Nasal cavity respiratory epithelium epithelial cell of viscerocranial mucosa (primary cell): ENCODE results near the gene MAP6. TPM values are rescaled to one million over a fixed set of nuclear protein-coding genes. Genes with fewer than 3 reads are reported as not detected.

Experiments used
- total RNA-seq: library from RNA; depleted of rRNA; stranded (reverse); fragments of >200 nt; gene quantifications from 2 replicates; pipeline ENCODE4 v1.2.3, GENCODE V29; 2014

MAP6 gene
- under 0.01 and 0.50 TPM in 2 replicates for total RNA-seq

DNA sequence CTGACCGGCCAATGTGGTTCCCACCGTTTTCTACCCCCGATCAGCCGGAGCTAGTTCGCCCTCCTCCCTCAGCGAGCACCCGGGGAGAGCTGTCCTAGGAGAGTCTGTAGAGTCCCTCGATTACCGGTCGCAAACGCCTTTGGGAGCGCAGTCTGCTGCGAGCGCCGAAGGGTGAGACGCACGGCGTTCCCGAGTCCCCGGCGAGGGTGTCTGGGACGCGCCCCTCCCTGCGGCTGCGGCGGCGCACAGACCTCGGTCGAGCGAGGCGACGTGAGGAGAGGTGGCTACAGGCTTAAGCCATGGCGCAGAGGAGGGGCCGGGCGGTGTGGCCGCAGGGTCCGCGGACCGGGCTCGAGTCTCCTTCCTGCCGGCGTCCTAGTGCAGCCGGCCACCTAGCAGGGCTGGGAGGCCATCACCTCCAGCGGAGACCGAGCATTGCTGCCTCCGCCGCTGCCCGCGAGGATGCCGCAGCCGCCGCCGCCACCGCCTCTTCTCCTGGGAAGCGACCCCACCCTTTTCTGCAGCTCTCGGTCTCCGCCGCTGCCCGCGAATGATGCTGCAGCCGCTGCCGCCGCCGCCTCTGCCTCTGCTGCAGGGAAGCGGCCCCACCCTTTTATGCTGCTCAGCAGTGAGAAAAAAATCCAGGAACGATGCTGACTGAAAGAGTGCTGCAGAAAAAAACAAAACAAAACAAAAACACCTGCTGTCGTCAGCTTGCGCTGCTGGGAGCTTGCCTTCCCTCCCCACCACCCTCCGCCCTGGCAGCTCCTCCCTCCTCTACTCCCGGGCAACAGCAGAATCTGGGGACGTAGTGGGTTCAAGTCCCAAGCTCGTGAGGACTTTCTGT lies at the start of gene MAP6:
Gene MAP6 (minus strand): TSS at position 588 of the 847 bp plus-strand sequence. CDS start 669 bp downstream, outside the sequence.

DNA sequence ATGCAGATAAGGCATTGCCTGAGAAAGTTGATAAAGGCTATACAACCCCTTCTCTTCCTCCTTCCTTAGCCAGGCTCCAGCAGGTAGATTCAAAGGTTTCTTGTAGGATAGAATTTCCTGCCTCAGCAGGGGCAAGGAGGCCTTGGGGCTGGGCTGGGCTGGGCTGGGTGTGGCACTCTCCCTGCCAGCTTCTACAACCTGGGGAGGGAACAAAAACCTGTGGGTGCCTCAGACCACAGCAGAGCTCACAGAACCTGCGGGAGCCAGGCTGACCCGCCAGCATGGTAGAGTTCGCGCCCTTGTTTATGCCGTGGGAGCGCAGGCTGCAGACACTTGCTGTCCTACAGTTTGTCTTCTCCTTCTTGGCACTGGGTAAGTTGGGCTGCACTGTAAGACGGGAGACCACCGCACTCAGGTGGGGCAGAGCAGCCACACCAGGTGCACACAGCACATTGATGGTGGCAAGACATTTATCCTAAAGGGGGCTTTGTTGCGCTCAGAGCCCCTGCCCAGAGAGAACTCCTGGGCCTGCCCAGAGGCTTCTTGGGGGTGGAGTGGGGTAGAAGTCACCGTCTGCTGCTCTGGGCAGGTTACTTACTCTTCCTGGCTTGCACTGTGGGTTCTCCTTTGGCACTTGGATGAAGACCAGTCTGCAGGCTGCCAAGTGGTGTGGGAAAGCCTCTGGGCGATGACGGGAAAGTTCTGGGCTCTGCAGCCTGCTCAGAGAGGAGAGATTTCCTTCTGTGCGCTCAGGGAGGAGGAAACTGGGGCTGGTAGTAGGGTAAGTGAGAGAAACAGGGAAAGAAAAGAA lies 49.0 kb upstream of the MAP6 start, which contains the start of gene MOGAT2:
Gene MOGAT2 (plus strand): TSS at position 231 of the 811 bp plus-strand sequence. CDS start 51 bp downstream, at position 282.

DNA sequence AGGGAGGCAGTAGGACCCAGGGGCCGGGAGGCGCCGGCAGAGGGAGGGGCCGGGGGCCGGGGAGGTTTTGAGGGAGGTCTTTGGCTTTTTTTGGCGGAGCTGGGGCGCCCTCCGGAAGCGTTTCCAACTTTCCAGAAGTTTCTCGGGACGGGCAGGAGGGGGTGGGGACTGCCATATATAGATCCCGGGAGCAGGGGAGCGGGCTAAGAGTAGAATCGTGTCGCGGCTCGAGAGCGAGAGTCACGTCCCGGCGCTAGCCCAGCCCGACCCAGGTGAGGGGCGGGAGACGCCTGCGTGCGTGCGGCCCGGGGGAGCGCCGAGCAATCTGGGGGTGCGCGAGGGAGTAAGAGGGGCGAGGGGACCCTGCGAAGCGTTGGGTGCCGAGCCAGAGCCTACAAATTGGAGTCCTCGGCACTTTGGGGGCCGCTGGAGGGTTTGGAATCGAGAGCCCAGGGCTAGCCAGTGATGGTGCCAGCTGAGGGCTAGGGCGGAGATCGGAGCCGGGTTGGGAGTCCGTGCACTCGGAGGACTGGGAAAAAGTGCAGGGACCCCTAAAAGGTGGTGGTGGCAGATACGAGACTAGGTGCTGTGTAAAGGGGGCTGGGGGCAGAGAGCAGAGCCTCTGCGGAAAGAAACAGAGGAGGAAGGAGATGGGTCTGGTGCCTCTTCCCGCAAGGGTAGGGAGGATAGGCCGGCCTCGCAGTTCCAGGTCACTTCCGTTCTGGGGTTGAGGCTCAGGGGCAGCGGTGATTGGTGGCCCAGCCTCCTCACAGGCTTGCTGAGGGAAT lies 106.6 kb downstream of the MAP6 start, which contains the start of gene SERPINH1:
Gene SERPINH1 (plus strand): TSS at position 206 of the 788 bp plus-strand sequence. CDS start 4,097 bp downstream, outside the sequence.

Other genes with a start within 250 kb of the MAP6 start
- 0.57 and 0.68 TPM in 2 replicates for gene KLHL35, start 235.8 kb downstream of the MAP6 start, total RNA-seq
- gene GDPD5, start 143.1 kb downstream of the MAP6 start, total RNA-seq = under 0.01 and 1.5 TPM in 2 replicates
- 71.4 and 262 TPM in 2 replicates for gene SERPINH1, start 106.8 kb downstream of the MAP6 start, total RNA-seq
- 0.07 TPM in 1 of 2 replicates, not detected in the other for gene MOGAT2, start 48.8 kb upstream of the MAP6 start, total RNA-seq
- 9.5 and 12.3 TPM in 2 replicates for gene DGAT2, start 99.7 kb upstream of the MAP6 start, total RNA-seq
- gene UVRAG, start 146.2 kb upstream of the MAP6 start, total RNA-seq = 17.1 and 24.8 TPM in 2 replicates